ENCODE results near the gene ZKSCAN4. TPM values are rescaled to one million over a fixed set of nuclear protein-coding genes. Genes with fewer than 3 reads are reported as not detected.

ZKSCAN4 gene
- total RNA-seq, result 3.1 and 4.2 TPM in 2 replicates

GRCh38 chr6:28252009-28252975 is at the start of gene ZKSCAN4:
Gene ZKSCAN4, minus strand, starts transcription at chr6:28252269. Its CDS starts 289 bp downstream, at chr6:28251980.

GRCh38 chr6:28281288-28282064 is 29.4 kb upstream of the ZKSCAN4 start, which contains the start of gene PGBD1:
Gene PGBD1, plus strand, starts transcription at chr6:28281572. Its CDS starts 2,242 bp downstream, at chr6:28283814.

GRCh38 chr6:28266962-28267694 is 15.1 kb upstream of the ZKSCAN4 start, which contains the start of gene ZSCAN26:
Gene ZSCAN26, plus strand, starts transcription at chr6:28267143. Its CDS starts 4,777 bp downstream, at chr6:28271920.

GRCh38 chr6:28258877-28259777 is 7.1 kb upstream of the ZKSCAN4 start, which contains the start of gene NKAPL:
Gene NKAPL, plus strand, starts transcription at chr6:28259297. Its CDS starts 75 bp downstream, at chr6:28259372.

GRCh38 chr6:28225056-28225834 is 26.8 kb downstream of the ZKSCAN4 start, which contains the start of gene ZSCAN9:
Gene ZSCAN9, plus strand, starts transcription at chr6:28225275. Its CDS starts 1,810 bp downstream, at chr6:28227085.

Other genes starting within 250 kb of the ZKSCAN4 start
- gene ZNF165, start 171.7 kb downstream of the ZKSCAN4 start, total RNA-seq, result 0.22 and 0.29 TPM in 2 replicates
- 1.7 and 2.2 TPM in 2 replicates for gene ZSCAN16, start 127.7 kb downstream of the ZKSCAN4 start, total RNA-seq
- 14.7 and 19.9 TPM in 2 replicates for gene ZKSCAN8, start 110.4 kb downstream of the ZKSCAN4 start, total RNA-seq
- gene ZSCAN9, start 27.0 kb downstream of the ZKSCAN4 start, total RNA-seq, result 7.9 and 14.0 TPM in 2 replicates
- gene NKAPL, start 7.0 kb upstream of the ZKSCAN4 start, total RNA-seq, result 1.1 and 1.5 TPM in 2 replicates
- gene ZSCAN26, start 14.9 kb upstream of the ZKSCAN4 start, total RNA-seq, result 8.8 and 10.9 TPM in 2 replicates
- 2.0 and 8.2 TPM in 2 replicates for gene PGBD1, start 29.3 kb upstream of the ZKSCAN4 start, total RNA-seq
- 2.0 and 3.7 TPM in 2 replicates for gene ZSCAN31, start 83.9 kb upstream of the ZKSCAN4 start, total RNA-seq
- gene ZKSCAN3, start 97.7 kb upstream of the ZKSCAN4 start, total RNA-seq, result 3.3 and 3.9 TPM in 2 replicates
- 5.5 and 7.4 TPM in 2 replicates for gene ZSCAN12, start 147.5 kb upstream of the ZKSCAN4 start, total RNA-seq
- 0.57 and 0.88 TPM in 2 replicates for gene ZSCAN23, start 191.2 kb upstream of the ZKSCAN4 start, total RNA-seq